Activated naive CD8-positive, alpha-beta T cell (primary cell): ENCODE measurements around the gene POTEC.
"Not testable (repeated sequence)": the region's sequence is repeated elsewhere in the genome, so short reads cannot be mapped to it uniquely, and the experiment has no call there.

ENCODE experiments used
- H3K27ac Mint-ChIP-seq: one replicate; pipeline ENCODE4 v1.8.0; 2021; ENCODE audit warnings: mixed read lengths
- H3K27me3 Mint-ChIP-seq: one replicate; pipeline ENCODE4 v1.8.0; 2021; ENCODE audit warnings: mixed read lengths
- H3K36me3 Mint-ChIP-seq: one replicate; pipeline ENCODE4 v1.8.0; 2021; ENCODE audit warnings: mixed read lengths
- H3K4me1 Mint-ChIP-seq: one replicate; pipeline ENCODE4 v1.8.0; 2021; ENCODE audit warnings: low read depth, mixed read lengths
- H3K4me3 Mint-ChIP-seq: one replicate; pipeline ENCODE4 v1.8.0; 2021; ENCODE audit warnings: mild to moderate bottlenecking, mixed read lengths
- H3K9me3 Mint-ChIP-seq: one replicate; pipeline ENCODE4 v1.8.0; 2021; ENCODE audit warnings: low read depth, mixed read lengths

Gene POTEC

DNA sequence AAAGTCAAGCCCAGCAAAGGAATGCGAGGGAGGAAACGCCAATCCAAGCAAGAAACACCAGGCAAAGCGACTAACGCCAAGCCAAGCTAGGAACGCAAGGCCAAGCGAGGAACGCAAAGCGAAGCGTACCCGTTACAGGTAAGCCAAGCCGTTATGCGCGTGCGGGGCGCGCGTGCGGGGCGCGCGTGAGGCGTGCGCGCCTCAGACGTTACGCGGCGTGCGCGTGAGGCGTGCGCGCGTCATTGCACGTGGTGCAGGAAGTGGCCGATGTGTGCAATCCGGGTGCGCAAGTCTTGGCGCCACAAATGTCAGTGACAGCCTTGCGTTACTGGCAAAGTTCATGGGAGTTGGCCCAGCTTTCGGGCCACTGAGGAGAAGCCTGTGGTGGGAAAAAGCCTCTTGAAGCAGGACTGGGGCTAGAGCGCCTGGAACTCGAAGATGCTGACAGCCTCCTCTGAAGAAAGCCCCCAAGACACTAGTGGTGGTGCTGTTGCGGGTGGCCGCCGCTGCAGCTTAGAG is at the start of gene POTEC:
POTEC (minus strand) TSS at position 155 of the 519 bp plus-strand sequence. CDS start 454 bp downstream, outside the sequence.
- H3K36me3 Mint-ChIP-seq, H3K27ac Mint-ChIP-seq, H3K27me3 Mint-ChIP-seq, H3K9me3 Mint-ChIP-seq, H3K4me1 Mint-ChIP-seq, H3K4me3 Mint-ChIP-seq: not testable (repeated sequence)

GRCh38 chr18:14577971-14578370 is 34.6 kb upstream of the POTEC start:
- H3K4me1 Mint-ChIP-seq: no peaks in the 10 kb centered on the region
- no peak overlapping the region for H3K4me3 Mint-ChIP-seq
- no peaks in the 10 kb centered on the region for H3K36me3 Mint-ChIP-seq
- no peak overlapping the region for H3K27ac Mint-ChIP-seq
- peaks cover 2% of the 10 kb centered on the region for H3K27me3 Mint-ChIP-seq
- H3K9me3 Mint-ChIP-seq: no peaks in the 10 kb centered on the region

DNA sequence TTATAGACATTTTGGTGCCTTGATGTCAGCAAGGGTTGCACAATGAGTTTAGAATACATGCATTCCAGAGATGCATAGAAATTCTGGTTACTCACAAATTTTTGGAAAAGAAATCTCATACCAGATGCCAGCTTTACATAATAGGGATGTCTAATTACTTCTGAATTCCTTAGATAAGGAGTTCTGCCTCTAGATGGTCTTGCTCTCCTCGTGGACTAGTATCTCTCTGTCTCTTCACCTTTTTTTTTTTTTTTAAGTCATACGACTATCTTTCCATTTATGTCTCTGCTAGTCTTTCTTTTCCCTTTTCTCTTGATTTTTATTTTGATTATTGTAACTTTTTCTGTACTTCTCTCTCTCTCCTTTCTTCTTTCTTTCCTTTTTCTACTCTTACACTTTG is 16.1 kb upstream of the POTEC start:
- not testable (repeated sequence) for H3K36me3 Mint-ChIP-seq, H3K9me3 Mint-ChIP-seq, H3K4me3 Mint-ChIP-seq, H3K27me3 Mint-ChIP-seq, H3K4me1 Mint-ChIP-seq, H3K27ac Mint-ChIP-seq

GRCh38 chr18:14531659-14532058 is 11.7 kb downstream of the POTEC start:
- not testable (repeated sequence) for H3K27ac Mint-ChIP-seq, H3K36me3 Mint-ChIP-seq, H3K27me3 Mint-ChIP-seq, H3K9me3 Mint-ChIP-seq, H3K4me1 Mint-ChIP-seq, H3K4me3 Mint-ChIP-seq

DNA sequence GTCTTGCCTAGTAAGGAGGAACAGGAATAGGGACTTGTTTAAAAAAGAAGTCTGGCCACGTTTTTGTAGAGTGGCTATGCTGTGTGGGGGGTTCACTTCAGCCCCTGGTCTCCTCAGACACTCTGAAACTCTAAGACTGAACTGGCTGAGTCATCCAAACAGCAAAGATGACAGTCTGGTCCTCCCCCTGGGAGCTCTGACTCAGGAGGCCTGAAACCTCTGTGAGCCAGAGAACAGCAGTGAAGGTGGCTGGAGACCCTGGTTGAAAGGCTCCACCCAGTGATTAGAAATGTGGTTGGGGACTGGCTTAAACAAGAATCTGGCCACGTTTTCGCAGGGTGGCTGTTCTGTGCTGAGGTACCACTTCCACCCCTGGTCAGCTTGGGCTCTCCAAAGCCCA is 32.7 kb downstream of the POTEC start:
- H3K27ac Mint-ChIP-seq, H3K4me1 Mint-ChIP-seq, H3K36me3 Mint-ChIP-seq, H3K9me3 Mint-ChIP-seq, H3K27me3 Mint-ChIP-seq, H3K4me3 Mint-ChIP-seq: not testable (repeated sequence)

DNA sequence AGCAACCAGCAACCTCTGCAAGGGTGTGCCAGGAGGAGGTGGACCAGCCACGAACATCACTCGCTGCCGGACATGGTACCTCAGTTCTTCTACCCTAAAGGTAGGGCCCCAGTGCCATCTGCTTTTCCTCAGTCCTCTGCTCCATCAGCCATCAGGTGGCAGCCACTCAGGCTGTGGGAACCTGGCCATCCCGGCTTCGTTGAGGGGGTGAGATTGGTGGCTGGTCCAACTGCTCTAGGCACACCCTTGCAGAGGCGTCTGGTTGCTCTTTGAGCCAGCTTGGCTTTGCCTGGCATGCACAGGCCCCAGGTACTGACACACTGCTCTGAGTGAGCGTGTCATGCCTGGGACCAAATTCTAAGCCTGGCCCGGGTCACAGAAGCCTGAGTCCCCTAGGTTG is 39.7 kb downstream of the POTEC start:
- H3K27ac Mint-ChIP-seq, H3K4me3 Mint-ChIP-seq, H3K36me3 Mint-ChIP-seq, H3K9me3 Mint-ChIP-seq, H3K4me1 Mint-ChIP-seq, H3K27me3 Mint-ChIP-seq: not testable (repeated sequence)

GRCh38 chr18:14501894-14502293 is 41.5 kb downstream of the POTEC start:
- H3K4me3 Mint-ChIP-seq, H3K4me1 Mint-ChIP-seq, H3K36me3 Mint-ChIP-seq, H3K9me3 Mint-ChIP-seq, H3K27me3 Mint-ChIP-seq, H3K27ac Mint-ChIP-seq: not testable (repeated sequence)

DNA sequence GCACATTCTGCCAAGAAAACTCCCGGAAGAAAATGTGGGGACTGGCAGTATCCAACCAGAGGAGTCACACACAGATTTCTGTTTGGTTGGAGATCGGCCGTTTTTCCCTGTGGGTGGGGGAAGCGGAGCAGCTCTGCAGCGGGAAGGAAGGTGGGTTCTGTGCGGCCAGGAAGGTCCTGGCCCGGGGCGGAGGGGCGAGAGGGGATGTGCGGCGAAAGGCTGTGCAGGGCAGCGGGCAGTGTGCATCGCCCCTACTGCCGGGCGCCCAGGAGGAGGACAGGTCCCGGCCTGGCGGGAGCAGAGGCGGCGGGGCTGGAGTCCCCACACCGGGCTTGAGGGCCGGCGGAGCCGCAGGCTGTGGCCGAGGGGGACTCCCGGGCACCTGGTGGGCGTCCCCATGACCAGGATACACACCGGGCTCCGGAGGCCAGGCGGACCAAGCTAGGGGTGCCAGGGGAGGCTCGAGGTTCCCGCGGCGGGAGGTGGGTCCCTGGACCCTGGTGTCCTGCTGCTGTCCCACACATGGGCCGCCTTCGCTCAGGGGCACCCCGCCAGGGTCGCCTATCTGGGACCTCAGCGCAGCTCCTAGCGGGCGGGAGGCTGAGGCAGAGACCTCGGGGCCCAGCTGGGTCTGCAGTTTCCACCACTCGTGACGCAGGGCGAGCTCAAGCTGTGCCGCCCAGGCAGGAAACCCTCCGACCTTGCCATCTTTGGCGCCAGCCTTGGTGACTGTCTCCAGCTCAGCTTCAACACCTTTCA is 54.0 kb downstream of the POTEC start:
- not testable (repeated sequence) for H3K27ac Mint-ChIP-seq, H3K4me3 Mint-ChIP-seq, H3K36me3 Mint-ChIP-seq, H3K9me3 Mint-ChIP-seq, H3K4me1 Mint-ChIP-seq, H3K27me3 Mint-ChIP-seq

- H3K27ac Mint-ChIP-seq, H3K9me3 Mint-ChIP-seq, H3K27me3 Mint-ChIP-seq, H3K4me1 Mint-ChIP-seq, H3K4me3 Mint-ChIP-seq, H3K36me3 Mint-ChIP-seq: not testable (repeated sequence)
These were observed 54.6 kb downstream of the POTEC start for GRCh38 chr18:14488789-14489188.

- H3K4me3 Mint-ChIP-seq, H3K9me3 Mint-ChIP-seq: not testable (repeated sequence)
These were observed 56.3 kb downstream of the POTEC start for GRCh38 chr18:14486926-14487580.

GRCh38 chr18:14479076-14479475 is 64.3 kb downstream of the POTEC start:
- H3K9me3 Mint-ChIP-seq, H3K4me3 Mint-ChIP-seq, H3K36me3 Mint-ChIP-seq, H3K27me3 Mint-ChIP-seq, H3K4me1 Mint-ChIP-seq, H3K27ac Mint-ChIP-seq: not testable (repeated sequence)

More at GRCh38 chr18:14486926-14487580, 56.3 kb downstream of the POTEC start:
- not testable (repeated sequence) for H3K27ac Mint-ChIP-seq, H3K4me1 Mint-ChIP-seq, H3K27me3 Mint-ChIP-seq, H3K36me3 Mint-ChIP-seq

GRCh38 chr18:14475520-14475919 is 67.9 kb downstream of the POTEC start:
- not testable (repeated sequence) for H3K4me3 Mint-ChIP-seq, H3K27me3 Mint-ChIP-seq, H3K36me3 Mint-ChIP-seq, H3K27ac Mint-ChIP-seq, H3K9me3 Mint-ChIP-seq, H3K4me1 Mint-ChIP-seq

DNA sequence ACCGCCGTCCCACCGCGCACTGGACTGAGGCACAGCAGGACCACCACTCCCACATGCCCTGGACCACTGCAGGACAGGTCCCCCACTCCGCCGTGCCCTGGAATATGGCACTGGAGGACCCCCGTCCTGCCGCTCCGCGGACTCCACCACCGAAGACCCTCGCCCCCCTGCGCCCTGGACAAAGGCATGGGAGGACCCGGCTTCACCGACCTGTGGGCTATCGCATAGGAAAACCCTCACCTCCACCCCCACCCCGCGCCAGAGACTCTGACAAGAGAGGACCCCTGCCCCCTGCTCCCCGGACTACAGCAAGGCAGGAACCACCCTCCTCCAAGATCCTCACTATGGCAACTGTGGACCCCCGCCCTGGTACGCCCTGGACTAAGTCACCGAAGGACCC is 68.6 kb downstream of the POTEC start:
- not testable (repeated sequence) for H3K27me3 Mint-ChIP-seq, H3K27ac Mint-ChIP-seq, H3K4me1 Mint-ChIP-seq, H3K4me3 Mint-ChIP-seq, H3K36me3 Mint-ChIP-seq, H3K9me3 Mint-ChIP-seq

GRCh38 chr18:14474007-14474720 is 69.2 kb downstream of the POTEC start:
- H3K9me3 Mint-ChIP-seq, H3K36me3 Mint-ChIP-seq, H3K27me3 Mint-ChIP-seq, H3K4me3 Mint-ChIP-seq, H3K27ac Mint-ChIP-seq, H3K4me1 Mint-ChIP-seq: not testable (repeated sequence)

DNA sequence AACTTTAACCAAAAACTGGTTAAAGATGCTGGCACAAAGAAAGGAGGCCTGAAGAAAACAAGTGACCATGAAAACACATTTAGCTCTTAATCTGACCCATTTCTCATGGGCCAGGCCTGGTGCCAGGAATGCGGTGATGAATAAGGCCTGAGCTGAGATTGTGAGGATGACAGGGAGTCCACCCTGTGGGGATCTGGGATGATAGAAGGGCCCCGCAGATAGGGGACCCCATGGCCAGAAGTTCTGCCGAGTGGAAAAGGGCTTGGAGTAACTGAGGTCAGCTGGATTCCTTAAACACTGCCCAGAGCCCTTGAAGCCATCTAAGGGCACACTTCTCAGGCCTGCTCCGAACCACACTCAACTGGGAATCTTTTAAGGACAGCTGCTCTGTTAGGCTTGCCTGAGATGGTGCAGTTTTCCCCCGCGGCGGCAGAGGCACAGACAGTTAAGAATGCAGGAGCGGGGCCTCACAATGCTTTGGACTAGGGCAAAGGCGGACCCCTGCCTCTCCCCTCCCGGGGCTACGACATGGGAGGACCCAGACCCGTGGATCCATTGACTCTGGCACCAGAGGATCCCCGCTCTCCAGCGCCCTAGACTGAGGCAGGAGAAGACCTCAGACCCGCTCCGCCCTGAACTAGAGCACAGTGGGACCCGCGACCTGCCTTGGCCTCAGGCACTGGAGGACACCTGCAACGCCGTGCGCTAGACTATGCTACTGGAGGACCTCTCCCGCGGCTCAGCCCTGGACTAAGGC is 70.0 kb downstream of the POTEC start:
- not testable (repeated sequence) for H3K4me1 Mint-ChIP-seq, H3K27ac Mint-ChIP-seq, H3K9me3 Mint-ChIP-seq, H3K4me3 Mint-ChIP-seq, H3K36me3 Mint-ChIP-seq, H3K27me3 Mint-ChIP-seq
